NB4 (cell line): Measurements from ENCODE around the gene VAPB.

Source experiments
- CTCF ChIP-seq: IDR thresholded peaks from one replicate; pipeline ENCODE4 v1.5.1; 2012; ENCODE audit warnings: low read depth, low read length
- POLR2A ChIP-seq: IDR thresholded peaks from 2 replicates; pipeline ENCODE4 v1.6.1; 2011; ENCODE audit warnings: mild to moderate bottlenecking; ENCODE audit not compliant: insufficient read length; ENCODE audit errors: extremely low read depth

GRCh38 chr20:58480551-58481336 lies 91.7 kb downstream of the VAPB start:
- no peak for TF ChIP-seq POLR2A
- TF ChIP-seq CTCF: no peak
